ENCODE data around the gene NLE1. TPM values are rescaled to one million over a fixed set of nuclear protein-coding genes. Genes with fewer than 3 reads are reported as not detected.
"Not testable (repeated sequence)": the region's sequence is repeated elsewhere in the genome, so short reads cannot be mapped to it uniquely, and the experiment has no call there.

Gene NLE1
- total RNA-seq, 2 donors from 2014 or later = 9.5 to 9.6 TPM

- Mint-ChIP-seq H3K36me3 (ENCODE audit: low read depth) (no peaks in the 10 kb centered on the region), H3K27ac (peak overlapping the region; percentile 49), H3K27me3 (peaks cover 11% of the 10 kb centered on the region), H3K4me3 (no peak overlapping the region), H3K4me1 (peaks cover 4% of the 10 kb centered on the region)
- no peak for DNase-seq
- ATAC-seq = no peak
- no peaks in the 10 kb centered on the region for H3K9me3 ChIP-seq (ENCODE audit: control insufficient read depth, low read length, poor library complexity, severe bottlenecking)
These were observed 12.4 kb upstream of the NLE1 start for GRCh38 chr17:35154196-35155165.

DNA sequence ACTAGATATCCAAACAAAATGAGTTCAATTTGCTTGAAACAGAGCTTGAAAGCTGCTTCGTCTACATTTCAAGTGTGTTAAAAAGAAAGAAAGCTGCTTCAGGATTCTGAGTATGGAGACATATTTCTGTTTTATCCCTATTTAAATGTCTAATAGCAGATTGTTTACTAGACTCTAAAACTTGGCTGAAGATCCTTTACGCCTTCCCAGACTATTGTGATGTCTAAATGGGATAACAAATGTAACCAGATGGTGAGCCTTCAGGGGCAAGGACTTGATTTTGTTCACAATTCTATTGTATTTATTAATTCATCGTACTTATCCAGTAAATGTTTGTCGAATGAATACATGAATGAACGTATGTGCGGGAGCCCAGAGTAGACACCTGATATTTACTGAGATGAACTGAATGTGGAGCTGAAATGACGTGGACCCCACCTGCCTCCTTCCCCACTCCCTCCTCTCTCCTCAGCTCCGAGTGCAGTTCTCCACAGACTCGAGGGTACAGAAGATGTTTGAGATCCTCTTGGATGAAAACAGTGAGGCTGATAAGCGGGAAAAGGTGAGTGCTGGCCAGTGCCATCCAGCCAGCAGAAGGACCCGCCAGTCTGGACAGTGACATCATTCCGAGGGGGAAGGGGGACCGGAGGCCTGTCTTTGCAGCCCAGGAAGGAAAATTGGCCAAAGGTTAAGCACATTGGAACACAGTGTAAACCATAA, 10.5 kb upstream of the NLE1 start:
- no peak for ATAC-seq
- Mint-ChIP-seq H3K27ac (no peak overlapping the region), H3K36me3 (ENCODE audit: low read depth) (no peaks in the 10 kb centered on the region), H3K4me3 (no peak overlapping the region), H3K4me1 (peaks cover 4% of the 10 kb centered on the region), H3K27me3 (peaks cover 11% of the 10 kb centered on the region)
- no peak for DNase-seq
- no peaks in the 10 kb centered on the region for H3K9me3 ChIP-seq (ENCODE audit: control insufficient read depth, low read length, poor library complexity, severe bottlenecking)

DNA sequence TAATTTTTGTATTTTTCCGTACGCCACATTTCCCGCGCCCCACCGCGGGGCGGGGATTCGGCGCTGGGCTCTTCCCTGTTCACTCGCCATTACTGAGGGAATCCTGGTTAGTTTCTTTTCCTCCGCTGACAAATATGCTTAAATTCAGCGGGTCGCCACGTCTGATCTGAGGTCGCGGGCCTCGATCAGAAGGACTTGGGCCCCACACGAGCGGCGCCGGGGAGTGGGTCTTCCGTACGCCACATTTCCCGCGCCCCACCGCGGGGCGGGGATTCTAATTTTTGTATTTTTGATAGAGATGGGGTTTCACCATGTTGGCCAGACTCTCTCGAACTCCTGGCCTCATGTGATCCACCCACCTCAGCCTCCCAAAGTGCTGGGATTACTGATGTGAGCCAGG, 9.0 kb upstream of the NLE1 start:
- not testable (repeated sequence) for H3K27ac Mint-ChIP-seq; H3K9me3 ChIP-seq (ENCODE audit: control insufficient read depth, low read length, poor library complexity, severe bottlenecking); H3K4me1 Mint-ChIP-seq; H3K4me3 Mint-ChIP-seq; DNase-seq; H3K27me3 Mint-ChIP-seq; H3K36me3 Mint-ChIP-seq (ENCODE audit: low read depth); ATAC-seq

- ATAC-seq (no peak), DNase-seq (no peak)
- peaks cover 4% of the 10 kb centered on the region for H3K4me1 Mint-ChIP-seq
- no peaks in the 10 kb centered on the region for H3K9me3 ChIP-seq (ENCODE audit: control insufficient read depth, low read length, poor library complexity, severe bottlenecking)
- no peak overlapping the region for H3K27ac Mint-ChIP-seq
- H3K4me3 Mint-ChIP-seq = no peak overlapping the region
- H3K27me3 Mint-ChIP-seq = peaks cover 4% of the 10 kb centered on the region
- H3K36me3 Mint-ChIP-seq (ENCODE audit: low read depth) = no peaks in the 10 kb centered on the region
These were observed 7.8 kb upstream of the NLE1 start for GRCh38 chr17:35149941-35150340.

DNA sequence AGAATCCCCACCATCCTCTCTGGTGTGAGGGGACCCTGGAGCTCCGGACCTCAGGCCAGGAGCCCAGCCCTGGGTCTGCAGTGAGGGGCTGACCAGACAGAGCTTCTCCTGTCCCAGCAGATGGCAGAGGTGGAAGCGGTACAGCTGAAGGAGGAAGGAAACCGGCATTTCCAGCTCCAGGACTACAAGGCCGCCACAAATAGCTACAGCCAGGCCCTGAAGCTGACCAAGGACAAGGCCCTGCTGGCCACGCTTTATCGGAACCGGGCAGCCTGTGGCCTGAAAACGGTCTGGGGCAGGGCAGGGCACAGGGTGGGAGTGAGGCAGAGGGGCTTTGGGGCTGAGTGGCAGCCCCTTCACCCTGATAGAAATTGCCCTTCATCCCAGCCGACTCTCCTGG, 6.0 kb upstream of the NLE1 start:
- Mint-ChIP-seq H3K36me3 (ENCODE audit: low read depth) (no peaks in the 10 kb centered on the region), H3K4me1 (peaks cover 2% of the 10 kb centered on the region), H3K27me3 (no peaks in the 10 kb centered on the region), H3K4me3 (no peak overlapping the region), H3K27ac (no peak overlapping the region)
- no peak for DNase-seq
- no peaks in the 10 kb centered on the region for H3K9me3 ChIP-seq (ENCODE audit: control insufficient read depth, low read length, poor library complexity, severe bottlenecking)
- ATAC-seq = no peak

DNA sequence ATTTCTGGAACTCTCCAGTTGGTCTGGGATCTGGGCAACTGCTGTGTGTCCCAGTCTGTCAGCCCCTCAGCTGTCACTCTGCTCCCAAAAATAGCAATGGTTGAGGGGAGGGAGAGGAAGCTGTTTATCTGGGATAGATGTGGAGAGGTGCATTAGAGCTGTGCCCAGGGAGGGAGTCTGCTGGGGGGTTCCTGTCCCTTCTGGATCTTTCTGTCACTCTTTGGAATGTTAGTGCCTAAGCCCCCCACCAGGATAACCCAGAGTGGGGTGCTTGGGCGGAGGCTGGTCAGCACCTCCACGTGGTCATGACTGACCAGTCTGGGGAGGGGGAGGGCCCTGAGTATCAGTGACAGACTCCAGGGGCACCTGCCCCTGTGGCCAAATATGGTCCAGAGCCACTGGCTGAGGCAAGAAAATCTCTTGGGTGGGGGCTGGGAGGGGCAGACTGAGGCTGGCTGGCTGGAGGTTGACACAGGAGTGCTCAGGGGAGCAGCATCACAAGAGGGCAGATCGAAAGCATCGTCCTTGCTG, 5.3 kb upstream of the NLE1 start, which contains the start of gene UNC45B:
Gene UNC45B, plus strand, starts transcription at position 443 of the 531 bp plus-strand sequence. CDS start 447 bp downstream, outside the sequence.
- ATAC-seq = no peak
- Mint-ChIP-seq H3K27me3 (no peaks in the 10 kb centered on the region), H3K4me3 (no peak within 1 kb of the TSS), H3K36me3 (ENCODE audit: low read depth) (no peaks in the 10 kb centered on the region), H3K27ac (no peak within 1 kb of the TSS), H3K4me1 (peaks cover 2% of the 10 kb centered on the region)
- H3K9me3 ChIP-seq (ENCODE audit: control insufficient read depth, low read length, poor library complexity, severe bottlenecking) = no peaks in the 10 kb centered on the region
- no peak for DNase-seq

GRCh38 chr17:35146214-35146833, 4.2 kb upstream of the NLE1 start:
- ATAC-seq (no peak), DNase-seq (no peak)
- Mint-ChIP-seq H3K4me3 (no peak overlapping the region), H3K27me3 (no peaks in the 10 kb centered on the region), H3K4me1 (peaks cover 4% of the 10 kb centered on the region), H3K27ac (no peak overlapping the region), H3K36me3 (ENCODE audit: low read depth) (no peaks in the 10 kb centered on the region)
- H3K9me3 ChIP-seq (ENCODE audit: control insufficient read depth, low read length, poor library complexity, severe bottlenecking) = no peaks in the 10 kb centered on the region

DNA sequence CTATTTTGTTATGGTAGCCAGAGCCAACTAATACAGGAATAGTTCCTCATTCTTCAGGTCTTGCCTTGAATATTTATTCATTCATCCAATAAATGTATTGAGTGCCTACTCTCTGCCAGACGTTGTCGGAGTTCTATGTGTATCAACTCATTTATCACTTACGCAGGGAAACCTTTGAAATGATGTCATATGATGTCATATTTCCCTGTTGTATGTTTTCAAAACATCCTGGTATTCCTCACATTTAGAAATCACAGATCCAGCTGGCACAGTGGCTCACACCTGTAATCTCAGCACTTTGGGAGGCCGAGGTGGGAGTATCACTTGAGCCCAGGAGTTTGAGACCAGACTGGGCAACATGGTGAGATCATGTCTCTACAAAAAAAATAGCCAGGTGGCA, 2.7 kb upstream of the NLE1 start:
- Mint-ChIP-seq H3K36me3 (ENCODE audit: low read depth) (no peaks in the 10 kb centered on the region), H3K27me3 (no peaks in the 10 kb centered on the region), H3K27ac (peak overlapping the region; percentile 24), H3K4me1 (peaks cover 4% of the 10 kb centered on the region), H3K4me3 (no peak overlapping the region)
- ATAC-seq (no peak), DNase-seq (no peak)
- no peaks in the 10 kb centered on the region for H3K9me3 ChIP-seq (ENCODE audit: control insufficient read depth, low read length, poor library complexity, severe bottlenecking)

DNA sequence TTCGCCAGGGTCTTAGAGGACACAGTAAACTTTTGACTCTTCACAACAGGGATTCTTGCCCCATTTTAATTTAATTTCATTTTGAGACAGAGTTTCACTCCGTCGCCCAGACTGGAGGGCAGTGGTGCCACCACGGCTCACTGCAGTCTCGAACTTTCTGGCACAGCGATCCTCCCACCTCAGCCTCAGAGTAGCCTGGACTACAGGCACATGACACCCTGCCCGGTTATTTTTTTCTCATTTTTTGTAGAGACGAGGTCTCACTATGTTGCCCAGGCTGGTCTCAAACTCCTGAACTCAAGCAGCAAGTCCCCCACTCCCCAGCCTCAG, 329 bp upstream of the NLE1 start:
- Mint-ChIP-seq H3K27ac (peak overlapping the region; percentile 59), H3K4me3 (peak overlapping the region; percentile 86), H3K36me3 (ENCODE audit: low read depth) (no peaks in the 10 kb centered on the region), H3K4me1 (peaks cover 2% of the 10 kb centered on the region), H3K27me3 (no peaks in the 10 kb centered on the region)
- peak; percentile 15 for ATAC-seq
- no peak for DNase-seq
- H3K9me3 ChIP-seq (ENCODE audit: control insufficient read depth, low read length, poor library complexity, severe bottlenecking) = no peaks in the 10 kb centered on the region

GRCh38 chr17:35138218-35138617, 3.9 kb downstream of the NLE1 start:
- H3K9me3 ChIP-seq (ENCODE audit: control insufficient read depth, low read length, poor library complexity, severe bottlenecking) = no peaks in the 10 kb centered on the region
- Mint-ChIP-seq H3K36me3 (ENCODE audit: low read depth) (peaks cover 2% of the 10 kb centered on the region), H3K4me1 (peaks cover 2% of the 10 kb centered on the region), H3K4me3 (no peak overlapping the region), H3K27me3 (no peaks in the 10 kb centered on the region), H3K27ac (peak overlapping the region; percentile 62)
- ATAC-seq = no peak
- no peak for DNase-seq

DNA sequence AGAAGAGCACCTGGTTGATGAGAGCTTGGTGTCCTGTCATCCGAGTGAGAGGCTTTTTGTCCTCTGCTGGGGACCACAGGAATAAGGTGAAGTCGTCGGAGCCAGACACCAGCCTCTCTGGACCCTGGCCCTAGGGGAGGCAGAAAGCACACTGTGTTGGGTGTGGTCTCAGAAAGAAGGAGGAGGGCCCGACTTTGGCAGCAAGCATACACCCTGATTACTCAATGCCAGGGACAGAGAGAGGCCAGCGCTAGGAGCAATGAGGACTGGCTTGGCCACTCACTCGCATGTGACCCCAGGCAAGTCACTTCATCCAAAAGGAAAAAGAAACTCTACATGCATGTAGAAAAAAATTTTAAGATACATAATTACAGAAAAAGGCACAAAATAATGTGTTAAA, 6.8 kb downstream of the NLE1 start:
- H3K27ac Mint-ChIP-seq = peak overlapping the region; percentile 27
- DNase-seq (no peak), ATAC-seq (no peak)
- no peaks in the 10 kb centered on the region for H3K27me3 Mint-ChIP-seq
- no peak overlapping the region for H3K4me3 Mint-ChIP-seq
- H3K4me1 Mint-ChIP-seq = no peaks in the 10 kb centered on the region
- no peaks in the 10 kb centered on the region for H3K9me3 ChIP-seq (ENCODE audit: control insufficient read depth, low read length, poor library complexity, severe bottlenecking)
- peaks cover 2% of the 10 kb centered on the region for H3K36me3 Mint-ChIP-seq (ENCODE audit: low read depth)

DNA sequence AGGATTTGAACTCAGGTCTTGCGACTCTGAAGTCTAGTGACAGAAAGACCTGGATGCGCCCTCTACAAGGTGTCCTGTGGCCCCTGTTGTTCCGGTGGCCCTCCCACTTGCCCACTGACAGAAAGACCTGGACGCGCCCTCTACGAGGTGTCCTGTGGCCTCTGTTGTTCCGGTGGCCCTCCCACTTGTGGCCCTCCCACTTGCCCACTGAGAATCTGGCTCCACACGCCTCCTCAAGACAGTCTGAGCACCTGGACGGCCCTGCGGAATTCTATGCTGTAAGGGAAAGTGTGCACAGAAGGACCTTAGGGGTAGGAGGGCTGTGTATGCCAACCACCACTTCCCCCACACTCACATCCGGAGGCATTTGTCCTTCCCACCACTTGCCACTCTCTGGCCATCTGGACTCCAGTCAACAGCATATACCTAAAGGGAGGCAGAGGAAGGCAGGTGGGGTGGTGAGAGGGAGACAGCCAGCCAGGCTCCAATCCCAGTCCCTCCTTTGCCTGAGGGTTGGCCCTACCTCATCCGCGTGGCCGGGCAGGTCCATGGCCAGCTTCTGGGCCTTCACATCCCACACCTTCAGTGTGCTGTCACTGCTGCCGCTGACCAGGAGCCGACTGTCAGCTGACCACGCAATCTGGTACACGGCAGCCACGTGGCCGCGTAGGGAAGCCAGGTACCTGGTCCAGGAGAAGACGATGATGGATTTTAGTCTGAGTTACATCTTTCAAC, 9.1 kb downstream of the NLE1 start:
- H3K4me1 Mint-ChIP-seq = no peaks in the 10 kb centered on the region
- no peak for ATAC-seq
- H3K4me3 Mint-ChIP-seq = no peak overlapping the region
- H3K27me3 Mint-ChIP-seq = no peaks in the 10 kb centered on the region
- H3K36me3 Mint-ChIP-seq (ENCODE audit: low read depth) = peaks cover 2% of the 10 kb centered on the region
- no peak overlapping the region for H3K27ac Mint-ChIP-seq
- H3K9me3 ChIP-seq (ENCODE audit: control insufficient read depth, low read length, poor library complexity, severe bottlenecking) = no peaks in the 10 kb centered on the region
- DNase-seq = no peak
